H9 (cell line): ENCODE results near the gene ZNF10. TPM values are rescaled to one million over a fixed set of nuclear protein-coding genes. Genes with fewer than 3 reads are reported as not detected.

Source experiments
- DNase-seq: peaks from one replicate; pipeline ENCODE4 v3.0.0-alpha.2; 2017
- H2AFZ ChIP-seq: one replicate; pipeline ENCODE4 v1.6.1; 2013; ENCODE audit warnings: mild to moderate bottlenecking, low read length, control low read depth, moderate library complexity
- H2AK5ac ChIP-seq: 2 replicates; pipeline ENCODE4 v1.6.1; 2013; ENCODE audit warnings: low read length, control low read depth, mixed read lengths; ENCODE audit not compliant: insufficient read length
- H2BK120ac ChIP-seq: one replicate; pipeline ENCODE4 v1.6.1; 2013; ENCODE audit warnings: low read depth, mild to moderate bottlenecking, low read length, control low read depth, inconsistent platforms; ENCODE audit not compliant: poor library complexity, severe bottlenecking
- H2BK12ac ChIP-seq: 2 replicates; pipeline ENCODE4 v1.6.1; 2013; ENCODE audit warnings: low read length, control low read depth, mixed read lengths, low read depth; ENCODE audit not compliant: insufficient read length
- H2BK15ac ChIP-seq: 2 replicates; pipeline ENCODE4 v1.6.1; 2013; ENCODE audit warnings: low read depth, low read length, control low read depth
- H2BK20ac ChIP-seq: one replicate; pipeline ENCODE4 v1.6.1; 2013; ENCODE audit warnings: low read depth, mild to moderate bottlenecking, low read length, control low read depth, inconsistent platforms; ENCODE audit not compliant: poor library complexity, severe bottlenecking
- H2BK5ac ChIP-seq: 2 replicates; pipeline ENCODE4 v1.6.1; 2013; ENCODE audit warnings: low read length, control low read depth, mixed read lengths; ENCODE audit not compliant: insufficient read length
- H3K14ac ChIP-seq: 2 replicates; pipeline ENCODE4 v1.6.1; 2013; ENCODE audit warnings: low read length, control low read depth; ENCODE audit not compliant: insufficient read depth
- H3K18ac ChIP-seq: 2 replicates; pipeline ENCODE4 v1.6.1; 2013; ENCODE audit warnings: low read depth, mild to moderate bottlenecking, mixed read lengths, low read length, control low read depth; ENCODE audit not compliant: insufficient read length
- H3K23ac ChIP-seq: 2 replicates; pipeline ENCODE4 v1.6.1; 2013; ENCODE audit warnings: low read length, control low read depth, mixed read lengths, low read depth; ENCODE audit not compliant: insufficient read length
- H3K23me2 ChIP-seq: 2 replicates; pipeline ENCODE4 v1.6.1; 2013; ENCODE audit warnings: low read depth, mild to moderate bottlenecking, mixed read lengths, low read length, control low read depth; ENCODE audit not compliant: insufficient read length, poor library complexity, severe bottlenecking
- H3K27ac ChIP-seq: 2 replicates; pipeline ENCODE4 v1.5.1; 2013; ENCODE audit warnings: low read length, control low read depth, mixed read lengths, low read depth; ENCODE audit not compliant: insufficient read length
- H3K27me3 ChIP-seq: 2 replicates; pipeline ENCODE4 v1.6.1; 2013; ENCODE audit warnings: low read length, control low read depth, inconsistent platforms; ENCODE audit not compliant: insufficient read depth
- H3K4ac ChIP-seq: 2 replicates; pipeline ENCODE4 v1.6.1; 2013; ENCODE audit warnings: low read depth, mild to moderate bottlenecking, control low read depth, inconsistent platforms, low read length, moderate library complexity
- H3K4me1 ChIP-seq: 2 replicates; pipeline ENCODE4 v1.6.1; 2013; ENCODE audit warnings: low read length, control low read depth, inconsistent platforms; ENCODE audit not compliant: insufficient read depth
- H3K4me2 ChIP-seq: 2 replicates; pipeline ENCODE4 v1.6.1; 2013; ENCODE audit warnings: low read length, control low read depth, mixed read lengths; ENCODE audit not compliant: insufficient read length, insufficient read depth
- H3K56ac ChIP-seq: 2 replicates; pipeline ENCODE4 v1.6.1; 2013; ENCODE audit warnings: low read depth, mild to moderate bottlenecking, mixed read lengths, low read length, control low read depth; ENCODE audit not compliant: insufficient read length
- H3K79me1 ChIP-seq: 2 replicates; pipeline ENCODE4 v1.6.1; 2013; ENCODE audit warnings: low read depth, mild to moderate bottlenecking, moderate library complexity, low read length, control low read depth, inconsistent platforms; ENCODE audit not compliant: insufficient read depth, poor library complexity, severe bottlenecking
- H3K79me2 ChIP-seq: 2 replicates; pipeline ENCODE4 v1.6.1; 2013; ENCODE audit warnings: low read length, control low read depth, inconsistent platforms; ENCODE audit not compliant: insufficient read depth
- H3K9ac ChIP-seq: 2 replicates; pipeline ENCODE4 v1.6.1; 2013; ENCODE audit warnings: low read length, control low read depth, mixed read lengths; ENCODE audit not compliant: insufficient read length; ENCODE audit errors: extremely low read depth
- H3K9me3 ChIP-seq: one replicate; pipeline ENCODE4 v1.6.1; 2013; ENCODE audit warnings: low read depth, low read length, inconsistent platforms; ENCODE audit not compliant: control insufficient read depth
- H3T11ph ChIP-seq: one replicate; pipeline ENCODE4 v1.6.1; 2013; ENCODE audit warnings: mild to moderate bottlenecking, low read length, control low read depth, inconsistent platforms
- H4K20me1 ChIP-seq: one replicate; pipeline ENCODE4 v1.6.1; 2013; ENCODE audit not compliant: control insufficient read depth, insufficient read length, insufficient read depth
- H4K5ac ChIP-seq: 2 replicates; pipeline ENCODE4 v1.6.1; 2013; ENCODE audit warnings: low read depth, mild to moderate bottlenecking, mixed read lengths, low read length, control low read depth; ENCODE audit not compliant: insufficient read length
- H4K8ac ChIP-seq: replicated peaks from 2 replicates; pipeline ENCODE4 v1.6.1; 2013; ENCODE audit warnings: low read length, control low read depth, mixed read lengths, low read depth; ENCODE audit not compliant: insufficient read length
- H4K91ac ChIP-seq: 2 replicates; pipeline ENCODE4 v1.6.1; 2013; ENCODE audit warnings: low read depth, mild to moderate bottlenecking, moderate library complexity, mixed read lengths, low read length, control low read depth; ENCODE audit not compliant: insufficient read length
- H3K27ac Mint-ChIP-seq, 3 experiments: 2 replicates in 2 of 3; 3 replicates in 1 of 3; pipeline ENCODE4 v1.8.0; 2020 to 2021; ENCODE audit warnings: mixed read lengths in 3 of 3, mild to moderate bottlenecking in 1 of 3, moderate library complexity in 1 of 3
- H3K27me3 Mint-ChIP-seq: 2 replicates; pipeline ENCODE4 v1.8.0; 2021; ENCODE audit warnings: low read depth, mild to moderate bottlenecking, moderate library complexity, mixed read lengths
- H3K36me3 Mint-ChIP-seq, 3 experiments: 2 replicates in 2 of 3; 3 replicates in 1 of 3; pipeline ENCODE4 v1.8.0; 2020 to 2021; ENCODE audit warnings: low read depth in 3 of 3, mixed read lengths in 3 of 3; ENCODE audit not compliant: insufficient read depth in 1 of 3
- H3K4me1 Mint-ChIP-seq, 2 experiments: 2 replicates each; pipeline ENCODE4 v1.8.0; 2020; ENCODE audit warnings: mixed read lengths in 2 of 2
- H3K4me3 Mint-ChIP-seq, 2 experiments: 2 replicates in 1 of 2; 3 replicates in 1 of 2; pipeline ENCODE4 v1.8.0; 2020 to 2021; ENCODE audit warnings: mild to moderate bottlenecking in 2 of 2, mixed read lengths in 2 of 2, moderate library complexity in 1 of 2
- H3K9me3 Mint-ChIP-seq, 2 experiments: 2 replicates in 1 of 2; 3 replicates in 1 of 2; pipeline ENCODE4 v1.8.0; 2020; ENCODE audit warnings: mild to moderate bottlenecking in 2 of 2, mixed read lengths in 2 of 2, moderate library complexity in 1 of 2
- WGBS: extraction: QIAGEN DNeasy Blood & Tissue Kit; methylation state at CpG from one replicate; pipeline ENCODE4 v1.1.7; 2013; ENCODE audit warnings: missing lambda C conversion rate, low lambda C conversion rate, mixed read lengths; ENCODE audit not compliant: insufficient read length; ENCODE audit errors: extremely low coverage; 5-methylcytosine and 5-hydroxymethylcytosine counted together
- total RNA-seq: library from RNA; stranded (reverse); gene quantifications from 2 replicates; pipeline ENCODE4 v1.2.1, GENCODE V29; 2021
- TF ChIP-seq, protein P1 (sequence below): fragments of 200-600 bp; sonication (generic); conservative IDR thresholded peaks from 3 replicates; pipeline ENCODE4 v1.8.0; 2021; ENCODE audit warnings: antibody characterized with exemption, mild to moderate bottlenecking

The ZNF10 gene
- total RNA-seq, 1 experiment from 2014 or later, result 15.3 TPM

- Mint-ChIP-seq H3K4me1 (no peaks in the 10 kb centered on the region), H3K27ac (no peak overlapping the region)
- WGBS, result no CpG with 5 or more reads among the region's 1 CpG
Observed at GRCh38 chr12:133204264-133204603, 73.8 kb downstream of the ZNF10 start.

More at GRCh38 chr12:133204264-133204603, 73.8 kb downstream of the ZNF10 start:
- no peak overlapping the region for H2BK120ac ChIP-seq
- no peak overlapping the region for H3K56ac ChIP-seq
- H2BK12ac ChIP-seq, result no peak overlapping the region
- TF ChIP-seq, protein P1, sequence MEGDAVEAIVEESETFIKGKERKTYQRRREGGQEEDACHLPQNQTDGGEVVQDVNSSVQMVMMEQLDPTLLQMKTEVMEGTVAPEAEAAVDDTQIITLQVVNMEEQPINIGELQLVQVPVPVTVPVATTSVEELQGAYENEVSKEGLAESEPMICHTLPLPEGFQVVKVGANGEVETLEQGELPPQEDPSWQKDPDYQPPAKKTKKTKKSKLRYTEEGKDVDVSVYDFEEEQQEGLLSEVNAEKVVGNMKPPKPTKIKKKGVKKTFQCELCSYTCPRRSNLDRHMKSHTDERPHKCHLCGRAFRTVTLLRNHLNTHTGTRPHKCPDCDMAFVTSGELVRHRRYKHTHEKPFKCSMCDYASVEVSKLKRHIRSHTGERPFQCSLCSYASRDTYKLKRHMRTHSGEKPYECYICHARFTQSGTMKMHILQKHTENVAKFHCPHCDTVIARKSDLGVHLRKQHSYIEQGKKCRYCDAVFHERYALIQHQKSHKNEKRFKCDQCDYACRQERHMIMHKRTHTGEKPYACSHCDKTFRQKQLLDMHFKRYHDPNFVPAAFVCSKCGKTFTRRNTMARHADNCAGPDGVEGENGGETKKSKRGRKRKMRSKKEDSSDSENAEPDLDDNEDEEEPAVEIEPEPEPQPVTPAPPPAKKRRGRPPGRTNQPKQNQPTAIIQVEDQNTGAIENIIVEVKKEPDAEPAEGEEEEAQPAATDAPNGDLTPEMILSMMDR, result no peak
- H3K9me3 ChIP-seq, result peaks cover 74% of the 10 kb centered on the region
- no peak overlapping the region for H3K4me3 Mint-ChIP-seq
- no peak overlapping the region for H2AFZ ChIP-seq
- no peaks in the 10 kb centered on the region for H3K23me2 ChIP-seq
- H3K79me2 ChIP-seq, result no peaks in the 10 kb centered on the region
- no peak overlapping the region for H4K5ac ChIP-seq
- no peak for DNase-seq
- no peak overlapping the region for H3K4ac ChIP-seq
- H3K27me3 Mint-ChIP-seq, result peaks cover 16% of the 10 kb centered on the region
- no peak overlapping the region for H3K14ac ChIP-seq
- no peak overlapping the region for H2AK5ac ChIP-seq
- H2BK5ac ChIP-seq, result no peak overlapping the region
- no peaks in the 10 kb centered on the region for H3K27me3 ChIP-seq
- no peak overlapping the region for H4K91ac ChIP-seq
- no peak overlapping the region for H3K9ac ChIP-seq
- H2BK20ac ChIP-seq, result no peak overlapping the region
- H3K36me3 Mint-ChIP-seq, result peaks cover 66 to 80% (median 71%) of the 10 kb centered on the region in 3 experiments
- H3T11ph ChIP-seq, result no peak overlapping the region
- no peaks in the 10 kb centered on the region for H3K4me1 ChIP-seq
- H3K79me1 ChIP-seq, result no peaks in the 10 kb centered on the region
- no peak overlapping the region for H2BK15ac ChIP-seq
- H4K8ac ChIP-seq, result no peak overlapping the region
- H3K4me2 ChIP-seq, result no peak overlapping the region
- no peak overlapping the region for H3K23ac ChIP-seq
- H3K18ac ChIP-seq, result no peak overlapping the region
- H3K27ac ChIP-seq, result no peak overlapping the region
- H4K20me1 ChIP-seq, result no peaks in the 10 kb centered on the region
- peaks cover 93 to 96% of the 10 kb centered on the region in 2 experiments for H3K9me3 Mint-ChIP-seq
